HepG2 (cell line): ENCODE data around the gene PRKAB1. TPM values are rescaled to one million over a fixed set of nuclear protein-coding genes. Genes with fewer than 3 reads are reported as not detected.

ENCODE experiments used
- ATRX ChIP-seq: sonication (generic); formaldehyde crosslinking; IDR thresholded peaks from 2 replicates; pipeline ENCODE4 v1.4.0; 2020; ENCODE audit warnings: missing genetic modification reagents, borderline replicate concordance
- EP300 ChIP-seq, 3 experiments: sonication (generic) in 1 of 3; formaldehyde crosslinking in 1 of 3; IDR thresholded peaks; 2 replicates each; pipeline versions ENCODE4 v1.5.1 to v1.6.1; 2011 to 2020; ENCODE audit warnings: low read depth in 2 of 3, low read length in 2 of 3, borderline replicate concordance in 1 of 3, improper control_type of control experiment in 1 of 3, mild to moderate bottlenecking in 1 of 3, missing genetic modification reagents in 1 of 3, moderate library complexity in 1 of 3
- FIP1L1 ChIP-seq: fragments of 200-400 bp; formaldehyde crosslinking; IDR thresholded peaks from 2 replicates; pipeline ENCODE4 v1.6.1; 2018; ENCODE audit warnings: low read depth, mild to moderate bottlenecking, low read length, moderate library complexity, borderline replicate concordance; ENCODE audit not compliant: insufficient read depth
- GABPA ChIP-seq, 2 experiments: IDR thresholded peaks; 2 replicates each; pipeline ENCODE4 v1.6.1; 2011 to 2016; ENCODE audit warnings: low read depth in 2 of 2, low read length in 1 of 2, missing biosample characterization in 1 of 2, missing genetic modification characterization in 1 of 2
- MIER3 ChIP-seq: IDR thresholded peaks from 2 replicates; pipeline ENCODE4 v1.6.1; 2016; ENCODE audit warnings: missing compliant biosample characterization, borderline replicate concordance
- PCBP1 ChIP-seq: fragments of 200-400 bp; formaldehyde crosslinking; IDR thresholded peaks from 2 replicates; pipeline ENCODE4 v1.6.1; 2017; ENCODE audit warnings: mild to moderate bottlenecking, low read depth, low read length, borderline replicate concordance
- RXRA ChIP-seq: sonication (generic); formaldehyde crosslinking; IDR thresholded peaks from 2 replicates; pipeline ENCODE4 v1.5.1; 2020; ENCODE audit warnings: missing genetic modification reagents
- ZBTB21 ChIP-seq: sonication (generic); formaldehyde crosslinking; IDR thresholded peaks from 2 replicates; pipeline ENCODE4 v1.4.0; 2020; ENCODE audit warnings: missing genetic modification reagents
- ZBTB38 ChIP-seq: sonication (generic); formaldehyde crosslinking; IDR thresholded peaks from 2 replicates; pipeline ENCODE4 v1.5.1; 2020; ENCODE audit warnings: mild to moderate bottlenecking, missing genetic modification reagents
- ZNF143 ChIP-seq: sonication (generic); formaldehyde crosslinking; IDR thresholded peaks from 2 replicates; pipeline ENCODE4 v1.4.0; 2020; ENCODE audit warnings: missing genetic modification reagents
- ZNF235 ChIP-seq: sonication (generic); formaldehyde crosslinking; IDR thresholded peaks from 2 replicates; pipeline ENCODE4 v1.8.1; 2023; ENCODE audit warnings: mild to moderate bottlenecking, missing genetic modification reagents, borderline replicate concordance
- ZNF264 ChIP-seq: sonication (generic); formaldehyde crosslinking; IDR thresholded peaks from 2 replicates; pipeline ENCODE4 v1.4.0; 2020; ENCODE audit warnings: missing genetic modification reagents
- ZNF274 ChIP-seq: sonication (generic); formaldehyde crosslinking; IDR thresholded peaks from 2 replicates; pipeline ENCODE4 v1.5.1; 2020; ENCODE audit warnings: mild to moderate bottlenecking, missing genetic modification reagents
- ZNF547 ChIP-seq: sonication (generic); formaldehyde crosslinking; IDR thresholded peaks from 2 replicates; pipeline ENCODE4 v1.5.1; 2020; ENCODE audit warnings: mild to moderate bottlenecking, missing genetic modification reagents
- ZNF652 ChIP-seq: IDR thresholded peaks from 2 replicates; pipeline ENCODE4 v1.6.1; 2016; ENCODE audit warnings: low read depth, borderline replicate concordance
- polyA plus RNA-seq, 8 experiments: library from polyadenylated mRNA; depleted of rRNA in 3 of 8; stranded (reverse) in 7 of 8; unstranded in 1 of 8; fragments of >200 nt; fragmentation: Illumina TruSeq in 4 of 8; extraction: Trizol in 4 of 8; gene quantifications; 2 replicates each; pipeline versions ENCODE4 v1.2.1 to v1.2.3, GENCODE V29; 2011 to 2016; ENCODE audit warnings: low read depth in 4 of 8, missing spikeins in 1 of 8, mixed read lengths in 1 of 8; ENCODE audit not compliant: insufficient read depth in 1 of 8
- total RNA-seq, 5 experiments: library from RNA; depleted of rRNA; stranded (reverse); fragments of >200 nt; fragmentation: Illumina TruSeq; extraction: Trizol; gene quantifications; 2 replicates each; pipeline ENCODE4 v1.2.3, GENCODE V29; 2016; ENCODE audit warnings: low read depth in 1 of 5
- TF ChIP-seq, protein P1 (sequence below): sonication (generic); formaldehyde crosslinking; IDR thresholded peaks from 2 replicates; pipeline ENCODE4 v1.8.0; 2022; ENCODE audit warnings: mild to moderate bottlenecking, missing genetic modification reagents, moderate library complexity
- TF ChIP-seq, protein P2 (sequence below): sonication (generic); formaldehyde crosslinking; IDR thresholded peaks from 2 replicates; pipeline ENCODE4 v1.4.0; 2020; ENCODE audit warnings: missing genetic modification reagents
- TF ChIP-seq, protein P3 (sequence below): sonication (generic); formaldehyde crosslinking; IDR thresholded peaks from 2 replicates; pipeline ENCODE4 v1.5.0; 2020; ENCODE audit warnings: mild to moderate bottlenecking, low read depth, missing genetic modification reagents, borderline replicate concordance
- TF ChIP-seq, protein P4 (sequence below): sonication (generic); formaldehyde crosslinking; IDR thresholded peaks from 2 replicates; pipeline ENCODE4 v1.8.0; 2022; ENCODE audit warnings: mild to moderate bottlenecking, missing genetic modification reagents; ENCODE audit not compliant: insufficient replicate concordance
- TF ChIP-seq, protein P5 (sequence below): IDR thresholded peaks from 2 replicates; pipeline ENCODE4 v1.6.1; 2016

PRKAB1 gene
- total and polyA plus RNA-seq, 2 of the 13 experiments (the other 11 are each of a cell fraction or from before 2014, with no cell fraction given): 28.4 to 35.5 TPM

DNA sequence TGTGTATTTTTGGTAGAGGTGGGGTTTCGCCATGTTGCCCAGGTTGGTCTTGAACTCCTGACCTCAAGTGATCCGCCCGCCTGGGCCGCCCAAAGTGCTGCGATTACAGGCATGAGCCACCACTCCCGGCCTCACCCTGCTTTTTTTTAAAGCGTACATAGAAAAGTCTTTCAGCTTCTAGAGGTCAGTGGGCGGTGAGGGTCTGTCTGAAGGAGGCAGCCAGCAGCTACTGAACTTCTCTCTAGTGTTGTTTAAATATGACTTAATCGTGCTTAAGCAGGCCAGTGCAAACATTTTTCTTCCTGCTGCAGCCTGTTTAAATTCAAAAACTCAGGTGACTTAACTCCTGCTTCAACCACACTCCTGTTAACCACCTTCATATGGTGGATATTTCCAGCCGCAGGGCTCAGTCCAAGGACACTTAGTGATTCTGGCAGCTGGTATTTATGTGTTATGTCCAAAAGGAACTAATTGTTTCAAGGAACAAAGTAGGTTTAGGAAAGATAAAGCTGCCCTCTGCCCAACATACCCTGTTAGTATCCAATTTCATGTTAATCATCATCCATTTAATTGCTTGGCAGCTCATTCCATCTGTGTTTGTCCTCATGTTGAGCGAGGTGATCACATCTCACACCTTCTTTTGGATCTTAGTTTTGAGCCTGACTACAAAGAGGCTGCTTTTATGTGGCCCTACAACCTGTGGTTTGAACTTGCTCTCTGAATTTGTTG lies 2.0 kb downstream of the PRKAB1 start (continued):
- no peak for TF ChIP-seq PCBP1
- no peak for TF ChIP-seq ZBTB21 (CRISPR knock-in tag)
- no peak for TF ChIP-seq FIP1L1
- no peak for TF ChIP-seq MIER3 (CRISPR knock-in tag)
- peak; percentile 38; the same call in 1 of the 2 replicates for TF ChIP-seq ZNF264 (CRISPR knock-in tag)
- peak in 1 of 2 experiments; percentile 24; a peak in 2 of 4 replicates for TF ChIP-seq EP300 (IDR thresholded peaks at IDR 0.05; ENCODE audit: low read depth in 2 of 2, low read length in 2 of 2)
- TF ChIP-seq EP300 (CRISPR knock-in tag; IDR thresholded peaks at IDR 0.05; ENCODE audit: borderline replicate concordance): peak; percentile 8; the same call in 1 of the 2 replicates
- TF ChIP-seq GABPA (IDR thresholded peaks at IDR 0.05; ENCODE audit: low read depth, low read length): no peak
- TF ChIP-seq GABPA (CRISPR knock-in tag; IDR thresholded peaks at IDR 0.05; ENCODE audit: low read depth): peak; percentile 33; the same call in 1 of the 2 replicates
- no peak for TF ChIP-seq ZNF274 (CRISPR knock-in tag)
- no peak for TF ChIP-seq ZNF235 (CRISPR knock-in tag)
- TF ChIP-seq, protein P1, sequence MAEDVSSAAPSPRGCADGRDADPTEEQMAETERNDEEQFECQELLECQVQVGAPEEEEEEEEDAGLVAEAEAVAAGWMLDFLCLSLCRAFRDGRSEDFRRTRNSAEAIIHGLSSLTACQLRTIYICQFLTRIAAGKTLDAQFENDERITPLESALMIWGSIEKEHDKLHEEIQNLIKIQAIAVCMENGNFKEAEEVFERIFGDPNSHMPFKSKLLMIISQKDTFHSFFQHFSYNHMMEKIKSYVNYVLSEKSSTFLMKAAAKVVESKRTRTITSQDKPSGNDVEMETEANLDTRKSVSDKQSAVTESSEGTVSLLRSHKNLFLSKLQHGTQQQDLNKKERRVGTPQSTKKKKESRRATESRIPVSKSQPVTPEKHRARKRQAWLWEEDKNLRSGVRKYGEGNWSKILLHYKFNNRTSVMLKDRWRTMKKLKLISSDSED (CRISPR knock-in tag): no peak
- TF ChIP-seq, protein P2, sequence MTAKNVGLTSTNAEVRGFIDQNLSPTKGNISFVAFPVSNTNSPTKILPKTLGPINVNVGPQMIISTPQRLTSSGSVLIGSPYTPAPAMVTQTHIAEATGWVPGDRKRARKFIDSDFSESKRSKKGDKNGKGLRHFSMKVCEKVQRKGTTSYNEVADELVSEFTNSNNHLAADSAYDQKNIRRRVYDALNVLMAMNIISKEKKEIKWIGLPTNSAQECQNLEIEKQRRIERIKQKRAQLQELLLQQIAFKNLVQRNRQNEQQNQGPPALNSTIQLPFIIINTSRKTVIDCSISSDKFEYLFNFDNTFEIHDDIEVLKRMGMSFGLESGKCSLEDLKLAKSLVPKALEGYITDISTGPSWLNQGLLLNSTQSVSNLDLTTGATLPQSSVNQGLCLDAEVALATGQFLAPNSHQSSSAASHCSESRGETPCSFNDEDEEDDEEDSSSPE (CRISPR knock-in tag): 0 out of 2 replicates have a peak, but pooled peaks have one; percentile 10
- TF ChIP-seq ZNF652 (CRISPR knock-in tag): peak; percentile 87
- no peak for TF ChIP-seq ZNF143 (CRISPR knock-in tag)
- no peak for TF ChIP-seq ZBTB38
- TF ChIP-seq, protein P3, sequence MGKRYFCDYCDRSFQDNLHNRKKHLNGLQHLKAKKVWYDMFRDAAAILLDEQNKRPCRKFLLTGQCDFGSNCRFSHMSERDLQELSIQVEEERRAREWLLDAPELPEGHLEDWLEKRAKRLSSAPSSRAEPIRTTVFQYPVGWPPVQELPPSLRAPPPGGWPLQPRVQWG (CRISPR knock-in tag): no peak
- TF ChIP-seq ZNF547 (CRISPR knock-in tag): no peak
- peak; percentile 89 for TF ChIP-seq RXRA (CRISPR knock-in tag)
- TF ChIP-seq, protein P4, sequence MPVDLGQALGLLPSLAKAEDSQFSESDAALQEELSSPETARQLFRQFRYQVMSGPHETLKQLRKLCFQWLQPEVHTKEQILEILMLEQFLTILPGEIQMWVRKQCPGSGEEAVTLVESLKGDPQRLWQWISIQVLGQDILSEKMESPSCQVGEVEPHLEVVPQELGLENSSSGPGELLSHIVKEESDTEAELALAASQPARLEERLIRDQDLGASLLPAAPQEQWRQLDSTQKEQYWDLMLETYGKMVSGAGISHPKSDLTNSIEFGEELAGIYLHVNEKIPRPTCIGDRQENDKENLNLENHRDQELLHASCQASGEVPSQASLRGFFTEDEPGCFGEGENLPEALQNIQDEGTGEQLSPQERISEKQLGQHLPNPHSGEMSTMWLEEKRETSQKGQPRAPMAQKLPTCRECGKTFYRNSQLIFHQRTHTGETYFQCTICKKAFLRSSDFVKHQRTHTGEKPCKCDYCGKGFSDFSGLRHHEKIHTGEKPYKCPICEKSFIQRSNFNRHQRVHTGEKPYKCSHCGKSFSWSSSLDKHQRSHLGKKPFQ (CRISPR knock-in tag): no peak
- TF ChIP-seq, protein P5, sequence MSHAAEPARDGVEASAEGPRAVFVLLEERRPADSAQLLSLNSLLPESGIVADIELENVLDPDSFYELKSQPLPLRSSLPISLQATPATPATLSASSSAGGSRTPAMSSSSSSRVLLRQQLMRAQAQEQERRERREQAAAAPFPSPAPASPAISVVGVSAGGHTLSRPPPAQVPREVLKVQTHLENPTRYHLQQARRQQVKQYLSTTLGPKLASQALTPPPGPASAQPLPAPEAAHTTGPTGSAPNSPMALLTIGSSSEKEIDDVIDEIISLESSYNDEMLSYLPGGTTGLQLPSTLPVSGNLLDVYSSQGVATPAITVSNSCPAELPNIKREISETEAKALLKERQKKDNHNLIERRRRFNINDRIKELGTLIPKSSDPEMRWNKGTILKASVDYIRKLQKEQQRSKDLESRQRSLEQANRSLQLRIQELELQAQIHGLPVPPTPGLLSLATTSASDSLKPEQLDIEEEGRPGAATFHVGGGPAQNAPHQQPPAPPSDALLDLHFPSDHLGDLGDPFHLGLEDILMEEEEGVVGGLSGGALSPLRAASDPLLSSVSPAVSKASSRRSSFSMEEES (CRISPR knock-in tag): 0 out of 2 replicates have a peak, but pooled peaks have one; percentile 15
- TF ChIP-seq ATRX (CRISPR knock-in tag): no peak
